GM19025 (cell line): Measurements from ENCODE around the gene DNAL1.
"Not testable (repeated sequence)": the region's sequence is repeated elsewhere in the genome, so short reads cannot be mapped to it uniquely, and the experiment has no call there.

Source experiments
- ATAC-seq: cut with Tn5 transposase; IDR thresholded peaks from one replicate; pipeline ENCODE4 v1.9.1; 2021; ENCODE audit warnings: mild to moderate bottlenecking, low read depth, moderate library complexity; ENCODE audit not compliant: unreplicated experiment

The DNAL1 gene

DNA sequence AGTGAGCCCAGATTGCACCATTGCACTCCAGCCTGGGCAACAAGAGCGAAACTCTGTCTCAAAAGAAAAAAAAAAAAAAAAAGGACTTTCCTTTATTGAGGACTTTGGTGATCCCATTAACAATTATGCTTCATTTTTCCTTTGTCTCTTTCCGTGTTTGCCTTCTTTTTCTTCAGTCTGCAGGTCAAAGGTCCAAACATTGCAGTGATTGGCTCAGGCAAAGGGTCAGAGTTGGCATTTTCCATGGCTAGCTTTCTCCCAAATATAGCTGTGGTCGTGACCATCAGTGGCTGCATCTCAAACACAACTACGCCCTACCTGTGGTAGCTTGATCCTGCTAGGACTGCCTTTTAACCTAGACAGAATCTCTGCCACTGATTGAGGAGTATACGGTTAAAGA lies 7.0 kb upstream of the DNAL1 start:
- no peak for ATAC-seq

DNA sequence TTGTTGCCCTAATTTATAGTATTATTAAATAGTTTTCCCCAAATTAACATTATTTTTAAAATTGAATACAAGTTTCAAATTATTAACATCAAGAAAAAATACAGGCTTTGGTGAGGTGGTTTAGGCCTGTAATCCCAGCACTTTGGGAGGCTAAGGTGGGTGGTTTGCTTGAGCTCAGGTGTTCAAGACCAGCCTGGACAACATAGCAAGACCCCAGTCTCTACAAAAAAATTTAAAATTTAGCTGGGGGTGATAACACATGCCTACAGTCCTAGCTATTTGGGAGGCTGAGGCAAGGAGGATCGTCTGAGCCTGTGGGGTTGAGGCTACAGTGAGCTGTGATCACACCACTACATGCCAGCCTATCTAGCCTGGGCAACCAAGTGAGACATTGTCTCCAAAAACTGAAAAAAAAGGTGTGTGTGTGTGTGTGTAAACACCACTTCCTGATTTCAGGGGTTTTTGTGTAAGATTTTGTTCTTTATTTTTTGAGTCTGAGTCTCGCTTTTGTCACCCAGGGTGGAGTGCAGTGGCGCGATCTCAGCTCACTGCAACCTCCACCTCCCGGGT lies 3.9 kb upstream of the DNAL1 start:
- no peak for ATAC-seq

DNA sequence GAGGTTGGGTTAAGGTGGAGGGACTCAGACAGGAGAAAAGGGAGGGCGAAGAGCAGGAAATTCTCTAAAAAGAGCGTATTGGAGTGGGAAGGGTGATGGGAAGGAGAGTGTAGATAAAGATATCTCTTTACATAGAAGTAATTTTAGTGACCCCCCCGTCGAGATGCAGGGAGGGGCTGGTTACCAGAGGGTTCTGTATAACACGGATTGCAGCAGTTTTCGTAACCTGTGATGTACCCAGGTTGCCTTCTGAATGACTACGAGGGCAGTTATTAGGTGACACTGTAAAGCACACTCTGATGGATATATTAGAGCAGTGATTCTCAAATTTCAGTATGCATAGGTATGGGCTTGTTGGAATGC lies 443 bp downstream of the DNAL1 start:
- no peak for ATAC-seq

DNA sequence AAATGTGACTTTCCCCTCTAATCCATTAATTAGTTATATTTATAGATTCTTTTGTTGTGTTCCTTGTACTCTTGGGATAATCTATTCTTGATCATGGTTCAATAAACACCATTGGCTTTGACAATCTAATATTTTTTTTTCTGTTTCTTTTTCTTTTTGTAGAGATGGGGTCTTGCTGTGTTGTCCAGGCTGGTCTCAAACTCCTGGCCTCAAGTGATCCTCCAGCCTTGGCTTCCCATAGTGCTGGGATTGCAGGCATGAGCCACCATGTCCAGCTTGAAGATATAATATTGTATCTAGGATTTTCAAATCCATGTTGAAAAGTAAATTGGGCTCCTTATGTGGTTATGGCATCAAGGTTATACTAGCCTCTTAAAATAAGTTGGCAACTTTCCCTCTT lies 6.2 kb downstream of the DNAL1 start:
- ATAC-seq, result no peak

DNA sequence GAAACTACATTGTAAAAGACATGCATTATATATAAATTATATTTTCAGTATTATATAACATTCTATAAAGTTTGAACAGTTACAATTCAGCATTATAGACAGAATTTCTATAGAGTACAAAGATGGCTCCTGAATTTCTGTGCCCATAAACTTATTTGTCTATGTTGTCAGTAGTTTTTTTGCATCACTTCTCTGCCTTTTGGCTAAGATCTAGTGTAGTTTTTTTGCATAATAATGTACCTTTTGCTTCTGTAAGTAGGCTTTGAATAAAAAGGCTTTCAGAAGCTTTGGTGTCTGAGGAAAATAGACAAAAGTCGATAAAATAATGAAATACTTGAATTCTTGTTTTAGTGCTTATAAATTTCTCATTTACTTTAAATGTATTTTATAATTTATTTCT lies 11.1 kb downstream of the DNAL1 start:
- no peak for ATAC-seq

DNA sequence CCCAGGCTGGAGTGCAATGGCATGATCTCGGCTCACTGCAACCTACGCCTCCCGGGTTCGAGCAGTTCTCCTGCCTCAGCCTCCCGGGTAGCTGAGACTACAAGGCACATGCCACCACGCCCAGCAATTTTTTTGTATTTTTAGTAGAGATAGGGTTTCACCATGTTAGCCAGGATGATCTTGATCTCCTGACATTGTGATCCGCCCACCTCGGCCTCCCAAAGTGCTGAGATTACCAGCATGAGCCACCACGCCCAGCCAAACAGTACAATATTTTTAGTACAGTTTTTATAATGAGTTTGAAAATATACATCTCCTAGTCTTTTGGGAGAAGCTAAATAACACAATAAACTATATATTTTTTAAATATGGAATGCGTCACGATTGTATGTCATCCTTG lies 14.4 kb downstream of the DNAL1 start:
- not testable (repeated sequence) for ATAC-seq

DNA sequence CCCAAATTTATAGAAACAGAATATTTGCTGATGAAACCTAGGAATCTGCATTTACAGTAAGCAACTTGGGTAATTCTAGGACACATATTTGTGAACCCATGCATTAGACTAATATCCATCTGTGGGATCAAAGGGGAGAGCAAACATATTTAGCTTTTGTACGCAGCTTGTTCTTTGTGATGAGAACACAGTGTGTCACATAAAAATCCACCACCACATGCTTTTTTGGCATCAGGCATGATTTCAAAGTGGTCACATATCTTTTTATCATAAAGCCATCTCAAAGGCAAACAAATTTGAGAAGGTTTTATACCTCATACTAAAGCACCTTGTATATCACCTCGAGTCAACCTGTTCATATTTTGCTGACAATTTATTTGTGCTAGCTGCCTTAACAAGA lies 15.7 kb downstream of the DNAL1 start:
- ATAC-seq, result no peak

GRCh38 chr14:73661872-73662271 lies 17.1 kb downstream of the DNAL1 start:
- ATAC-seq, result no peak

- no peak for ATAC-seq
Observed at GRCh38 chr14:73662487-73662943, 17.7 kb downstream of the DNAL1 start.

- no peak for ATAC-seq
Observed at GRCh38 chr14:73663548-73664212, 18.9 kb downstream of the DNAL1 start.

GRCh38 chr14:73665130-73665529 lies 20.3 kb downstream of the DNAL1 start:
- ATAC-seq, result no peak

- ATAC-seq, result no peak
Observed at GRCh38 chr14:73666583-73666982, 21.8 kb downstream of the DNAL1 start.

DNA sequence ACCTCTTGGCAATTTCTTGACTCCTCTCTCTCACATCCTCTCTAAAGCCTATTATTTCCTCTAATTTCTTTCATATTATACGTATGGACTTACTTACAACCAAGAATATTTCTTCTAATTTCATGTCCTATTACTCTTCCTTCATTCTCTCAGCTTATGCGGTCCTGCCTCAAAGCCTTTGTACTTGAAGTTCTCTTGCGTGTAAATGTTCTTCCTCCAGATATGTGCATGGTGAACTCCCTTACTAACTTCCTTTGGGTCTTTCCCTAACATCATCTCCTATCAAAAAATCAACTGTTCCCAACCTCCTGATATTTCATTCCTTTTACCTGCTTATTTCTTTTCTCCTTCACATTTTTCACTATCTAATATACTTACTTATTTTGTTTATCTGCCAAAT lies 23.1 kb downstream of the DNAL1 start:
- no peak for ATAC-seq

- ATAC-seq, result no peak
Observed at GRCh38 chr14:73674986-73675385, 30.2 kb downstream of the DNAL1 start.

GRCh38 chr14:73678698-73679097 lies 33.9 kb downstream of the DNAL1 start:
- no peak for ATAC-seq

DNA sequence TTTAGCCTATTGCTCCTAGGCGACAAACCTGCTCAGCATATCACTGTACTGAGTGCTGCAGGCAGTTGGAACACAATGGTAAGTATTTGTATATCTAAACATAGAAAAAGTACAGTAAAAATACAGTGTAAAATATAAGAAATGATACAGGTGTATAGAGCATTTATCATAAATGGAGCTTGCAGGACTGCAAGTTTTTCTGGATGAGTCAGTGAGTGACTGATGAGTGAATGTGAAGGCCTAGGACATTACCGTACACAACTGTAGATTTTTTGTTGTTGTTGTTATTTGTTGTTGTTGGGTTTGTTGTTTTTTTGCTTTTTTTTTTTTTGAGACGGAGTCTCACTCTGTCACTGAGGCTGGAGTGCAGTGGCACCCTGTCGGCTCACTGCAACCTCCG lies 36.0 kb downstream of the DNAL1 start:
- ATAC-seq, result no peak

GRCh38 chr14:73684627-73685026 lies 39.8 kb downstream of the DNAL1 start:
- no peak for ATAC-seq

DNA sequence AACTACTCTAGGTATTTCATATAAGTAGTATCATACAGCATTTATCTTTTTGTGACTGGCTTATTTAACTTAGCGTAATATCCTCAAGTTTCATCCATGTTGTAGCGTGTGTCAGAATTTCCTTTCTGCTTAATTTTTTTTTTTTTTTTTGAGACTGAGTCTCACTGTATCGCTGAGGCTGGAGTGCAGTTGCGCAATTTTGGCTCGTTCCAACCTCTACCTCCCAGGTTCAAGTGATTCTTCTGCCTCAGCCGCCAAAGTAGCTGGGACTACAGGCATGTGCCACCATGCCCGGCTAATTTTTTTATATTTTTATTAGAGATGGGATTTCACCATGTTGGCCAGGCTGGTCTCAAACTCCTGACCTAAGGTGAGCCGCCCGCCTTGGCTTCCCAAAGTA lies 40.5 kb downstream of the DNAL1 start:
- ATAC-seq, result no peak

- no peak for ATAC-seq
Observed at GRCh38 chr14:73686901-73687300, 42.1 kb downstream of the DNAL1 start.

DNA sequence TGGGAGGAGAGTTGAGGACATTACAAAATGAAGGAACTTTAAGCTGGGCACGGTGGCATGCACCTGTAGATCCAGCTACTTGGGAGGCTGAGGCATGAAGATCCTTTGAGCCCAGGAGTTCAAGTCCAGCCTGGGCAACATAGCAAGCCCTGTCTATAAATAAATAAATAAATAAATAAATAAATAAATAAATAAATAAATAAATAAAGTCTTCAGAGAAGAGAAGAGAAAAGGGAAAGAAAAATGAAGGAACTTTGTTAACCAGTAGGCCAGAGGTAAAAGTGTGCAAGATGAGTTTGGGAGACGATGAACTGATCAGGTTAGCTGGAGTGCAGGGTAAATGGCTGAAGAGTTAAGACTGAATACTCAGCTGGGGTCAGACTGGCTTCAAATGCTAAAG lies 49.3 kb downstream of the DNAL1 start:
- no peak for ATAC-seq

GRCh38 chr14:73695082-73695481 lies 50.3 kb downstream of the DNAL1 start:
- ATAC-seq, result no peak

DNA sequence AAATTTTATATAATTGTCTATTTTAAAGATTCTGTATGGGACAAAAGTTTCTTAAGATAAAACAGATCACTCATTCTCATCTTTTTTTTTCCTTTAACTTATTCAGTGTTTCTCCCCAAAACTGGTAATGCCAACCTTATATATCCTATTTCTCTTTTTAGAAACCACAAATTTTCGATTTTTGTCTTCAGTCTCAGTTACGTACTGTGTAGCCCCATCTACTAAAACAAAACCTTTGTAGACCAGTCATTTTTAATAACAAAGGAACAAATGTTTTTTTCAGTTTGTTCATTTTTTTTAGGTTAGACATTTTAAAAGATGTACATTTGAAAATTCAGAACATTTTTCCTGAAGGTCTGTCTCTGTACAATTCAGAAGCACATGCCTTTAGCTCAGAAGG lies 51.2 kb downstream of the DNAL1 start:
- ATAC-seq, result peak; percentile 31
